Suprapubic skin (tissue), 4 donors: ENCODE results near the gene CHAD. TPM values are rescaled to one million over a fixed set of nuclear protein-coding genes. Genes with fewer than 3 reads are reported as not detected.

Experiments used
- DNase-seq, 2 donors: peaks; one replicate each; pipeline ENCODE4 v3.0.0-alpha.2; 2019; ENCODE audit warnings: low spot score in 2 of 2
- H3K27ac ChIP-seq: fragments of 200-600 bp; sonication (generic); one replicate; pipeline ENCODE4 v1.5.1; 2019
- H3K27me3 ChIP-seq: fragments of 200-600 bp; sonication (generic); one replicate; pipeline ENCODE4 v1.5.1; 2019
- H3K36me3 ChIP-seq: fragments of 200-600 bp; sonication (generic); one replicate; pipeline ENCODE4 v1.5.1; 2019
- H3K4me1 ChIP-seq: fragments of 200-600 bp; sonication (generic); one replicate; pipeline ENCODE4 v1.5.1; 2019
- H3K4me3 ChIP-seq: fragments of 200-600 bp; sonication (generic); one replicate; pipeline ENCODE4 v1.5.1; 2019; ENCODE audit warnings: mild to moderate bottlenecking
- H3K9me3 ChIP-seq: fragments of 200-600 bp; sonication (generic); one replicate; pipeline ENCODE4 v1.5.1; 2019
- EP300 ChIP-seq: sonication (generic); formaldehyde crosslinking; IDR thresholded peaks from one replicate; pipeline ENCODE4 v1.6.1; 2017; ENCODE audit warnings: antibody characterized with exemption
- POLR2A ChIP-seq, 2 donors: fragments of 450-650 bp; IDR thresholded peaks; one replicate each; pipeline ENCODE4 v1.6.1; 2017; ENCODE audit warnings: antibody characterized with exemption in 2 of 2, mild to moderate bottlenecking in 2 of 2, moderate library complexity in 2 of 2
- POLR2AphosphoS5 ChIP-seq, 3 donors: sonication (generic); formaldehyde crosslinking; IDR thresholded peaks; one replicate each; pipeline ENCODE4 v1.6.1; 2017; ENCODE audit warnings: antibody characterized with exemption in 3 of 3
- WGBS: methylation state at CpG from one replicate; pipeline ENCODE4 v1.1.5; 2018; 5-methylcytosine and 5-hydroxymethylcytosine counted together
- total RNA-seq, 4 donors: library from RNA; depleted of rRNA; stranded (reverse); fragments of >200 nt; gene quantifications; one replicate each; pipeline ENCODE4 v1.1.0, GENCODE V29; 2016
- TF ChIP-seq, protein P1 (sequence below), 2 donors: fragments of 200-600 bp in 1 of 2; fragments of 450-650 bp in 1 of 2; sonication (generic) in 1 of 2; IDR thresholded peaks; one replicate each; pipeline ENCODE4 v1.5.1; 2016 to 2019; ENCODE audit warnings: antibody characterized with exemption in 2 of 2, mild to moderate bottlenecking in 1 of 2, moderate library complexity in 1 of 2

Gene CHAD, protein sequence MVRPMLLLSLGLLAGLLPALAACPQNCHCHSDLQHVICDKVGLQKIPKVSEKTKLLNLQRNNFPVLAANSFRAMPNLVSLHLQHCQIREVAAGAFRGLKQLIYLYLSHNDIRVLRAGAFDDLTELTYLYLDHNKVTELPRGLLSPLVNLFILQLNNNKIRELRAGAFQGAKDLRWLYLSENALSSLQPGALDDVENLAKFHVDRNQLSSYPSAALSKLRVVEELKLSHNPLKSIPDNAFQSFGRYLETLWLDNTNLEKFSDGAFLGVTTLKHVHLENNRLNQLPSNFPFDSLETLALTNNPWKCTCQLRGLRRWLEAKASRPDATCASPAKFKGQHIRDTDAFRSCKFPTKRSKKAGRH
- 10 to 100 TPM in 1 of 4 donors, 1 to 10 TPM in 3; 4.5 to 15.4 (median 7.2) TPM for total RNA-seq

DNA sequence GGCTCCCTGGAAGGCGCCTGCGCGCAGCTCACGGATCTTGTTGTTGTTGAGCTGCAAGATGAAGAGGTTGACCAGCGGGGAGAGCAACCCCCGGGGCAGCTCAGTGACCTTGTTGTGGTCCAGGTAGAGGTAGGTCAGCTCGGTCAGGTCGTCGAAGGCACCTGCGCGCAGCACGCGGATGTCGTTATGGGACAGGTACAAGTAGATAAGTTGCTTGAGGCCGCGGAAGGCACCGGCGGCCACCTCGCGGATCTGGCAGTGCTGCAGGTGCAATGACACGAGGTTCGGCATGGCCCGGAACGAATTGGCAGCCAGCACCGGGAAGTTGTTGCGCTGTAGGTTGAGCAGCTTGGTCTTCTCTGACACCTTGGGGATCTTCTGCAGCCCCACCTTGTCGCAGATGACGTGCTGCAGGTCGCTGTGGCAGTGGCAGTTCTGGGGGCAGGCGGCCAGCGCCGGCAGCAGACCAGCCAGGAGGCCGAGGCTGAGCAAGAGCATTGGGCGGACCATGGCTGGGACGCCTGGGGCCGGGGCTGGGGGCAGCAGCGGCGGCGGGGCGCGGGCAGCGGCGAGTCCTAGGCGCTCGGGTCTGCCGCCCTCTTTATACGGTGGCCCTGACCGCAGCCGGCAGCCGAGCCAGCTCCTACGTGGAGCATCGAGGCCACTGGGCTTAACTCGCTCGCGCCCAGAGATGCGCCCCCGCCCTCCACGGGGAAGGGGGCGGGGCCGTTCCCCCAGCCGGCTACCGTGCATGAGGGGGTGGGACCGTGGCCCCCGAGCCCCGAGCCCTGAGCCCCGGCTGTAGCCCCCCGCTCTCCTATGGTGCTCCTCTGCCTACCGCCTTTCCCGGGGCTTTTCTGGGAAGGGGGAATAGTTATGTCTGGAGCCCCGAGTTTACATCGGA, at the start of gene CHAD:
Gene CHAD, minus strand, starts transcription at position 577 of the 904 bp plus-strand sequence. Its CDS starts 67 bp downstream, at position 510.
- Histone ChIP-seq H3K4me3 (peak within 1 kb of the TSS; percentile 46), H3K27ac (no peak within 1 kb of the TSS)
- TF ChIP-seq, protein P1, sequence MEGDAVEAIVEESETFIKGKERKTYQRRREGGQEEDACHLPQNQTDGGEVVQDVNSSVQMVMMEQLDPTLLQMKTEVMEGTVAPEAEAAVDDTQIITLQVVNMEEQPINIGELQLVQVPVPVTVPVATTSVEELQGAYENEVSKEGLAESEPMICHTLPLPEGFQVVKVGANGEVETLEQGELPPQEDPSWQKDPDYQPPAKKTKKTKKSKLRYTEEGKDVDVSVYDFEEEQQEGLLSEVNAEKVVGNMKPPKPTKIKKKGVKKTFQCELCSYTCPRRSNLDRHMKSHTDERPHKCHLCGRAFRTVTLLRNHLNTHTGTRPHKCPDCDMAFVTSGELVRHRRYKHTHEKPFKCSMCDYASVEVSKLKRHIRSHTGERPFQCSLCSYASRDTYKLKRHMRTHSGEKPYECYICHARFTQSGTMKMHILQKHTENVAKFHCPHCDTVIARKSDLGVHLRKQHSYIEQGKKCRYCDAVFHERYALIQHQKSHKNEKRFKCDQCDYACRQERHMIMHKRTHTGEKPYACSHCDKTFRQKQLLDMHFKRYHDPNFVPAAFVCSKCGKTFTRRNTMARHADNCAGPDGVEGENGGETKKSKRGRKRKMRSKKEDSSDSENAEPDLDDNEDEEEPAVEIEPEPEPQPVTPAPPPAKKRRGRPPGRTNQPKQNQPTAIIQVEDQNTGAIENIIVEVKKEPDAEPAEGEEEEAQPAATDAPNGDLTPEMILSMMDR (IDR thresholded peaks at IDR 0.05) = no peak
- TF ChIP-seq EP300 = no peak
- no peak for TF ChIP-seq POLR2A (IDR thresholded peaks at IDR 0.05)
- no peak for TF ChIP-seq POLR2AphosphoS5 (IDR thresholded peaks at IDR 0.05)

DNA sequence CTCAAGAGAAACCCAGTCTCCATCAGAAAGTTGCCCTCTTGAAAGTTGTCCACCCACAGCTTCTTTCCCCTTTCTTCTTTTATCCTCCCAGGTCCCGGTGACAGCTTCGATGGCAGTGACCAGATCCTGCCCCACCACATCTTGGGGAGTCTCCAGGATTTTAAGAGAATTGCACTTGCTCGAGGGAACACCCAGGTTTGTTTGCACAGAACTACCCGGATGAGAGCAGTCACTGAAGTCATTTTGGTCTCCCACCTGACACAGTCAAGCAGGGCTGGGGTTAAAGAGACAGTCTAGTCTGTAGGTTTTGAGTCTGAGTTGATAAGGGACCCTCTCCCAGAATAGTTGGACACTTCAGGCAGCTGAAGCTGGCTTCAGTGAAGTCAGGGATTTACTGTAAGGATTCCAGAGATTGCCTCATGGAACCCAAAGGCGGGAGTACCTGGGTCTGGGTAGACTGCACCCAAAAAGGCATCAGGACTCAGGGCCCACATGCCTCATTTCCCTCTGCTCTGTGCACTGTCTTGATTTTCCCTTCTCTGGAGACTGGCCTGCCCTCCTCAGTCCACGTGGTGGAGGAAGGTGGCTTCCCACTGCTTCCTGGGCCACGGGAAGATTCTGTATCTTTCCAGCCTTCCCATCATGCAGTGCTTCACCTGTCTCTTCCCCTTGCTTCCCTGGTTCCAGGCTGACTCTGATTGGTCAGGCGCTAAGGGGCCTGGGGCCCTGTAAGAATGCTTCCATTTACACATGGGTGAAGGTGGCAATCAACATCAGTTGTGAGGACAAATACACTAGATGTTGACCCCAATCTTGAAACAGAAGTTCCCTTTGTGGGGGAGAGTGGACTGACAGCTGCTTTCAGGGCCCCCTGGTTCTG, 49.1 kb upstream of the CHAD start:
- no peaks in the 10 kb centered on the region for H3K36me3 ChIP-seq
- no peaks in the 10 kb centered on the region for H3K27me3 ChIP-seq
- H3K9me3 ChIP-seq = no peaks in the 10 kb centered on the region
- no peak overlapping the region for H3K4me3 ChIP-seq
- H3K4me1 ChIP-seq = peaks cover 21% of the 10 kb centered on the region
- H3K27ac ChIP-seq = no peak overlapping the region
- no peak for DNase-seq
- TF ChIP-seq POLR2A (IDR thresholded peaks at IDR 0.05) = no peak
- TF ChIP-seq POLR2AphosphoS5 (IDR thresholded peaks at IDR 0.05) = no peak
- TF ChIP-seq EP300 = no peak
- TF ChIP-seq, protein P1 (IDR thresholded peaks at IDR 0.05) = no peak
- 84% methylated on average over 8 of the region's 8 CpGs for WGBS

More for the DNA sequence above, at the start of gene CHAD:
- peaks cover 25% of the 10 kb centered on the region for H3K36me3 ChIP-seq
- 34% methylated on average over 30 of the region's 71 CpGs for WGBS
- no peaks in the 10 kb centered on the region for H3K9me3 ChIP-seq
- no peaks in the 10 kb centered on the region for H3K27me3 ChIP-seq
- no peak for DNase-seq
- peaks cover 32% of the 10 kb centered on the region for H3K4me1 ChIP-seq

DNA sequence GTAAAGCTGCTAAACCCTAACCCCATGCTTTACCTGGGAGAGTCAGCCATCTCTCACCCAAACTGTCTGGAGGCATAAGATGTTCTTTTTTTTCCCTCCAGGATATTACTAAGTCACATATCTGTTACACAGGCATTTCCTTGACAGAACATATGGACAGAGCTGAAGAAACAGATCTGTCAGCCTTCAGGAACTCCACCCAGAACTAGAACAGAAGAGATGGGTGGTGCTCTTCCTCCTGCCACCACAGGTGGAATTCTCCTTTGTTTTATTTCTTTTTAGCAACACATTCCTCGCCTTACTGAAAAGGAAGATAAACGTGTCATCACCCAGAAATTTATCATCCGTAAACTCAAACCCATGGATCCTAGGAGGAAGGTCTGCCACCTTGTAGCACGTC, 48.3 kb upstream of the CHAD start:
- Histone ChIP-seq H3K36me3 (no peaks in the 10 kb centered on the region), H3K27ac (no peak overlapping the region), H3K9me3 (no peaks in the 10 kb centered on the region), H3K4me1 (peaks cover 21% of the 10 kb centered on the region), H3K4me3 (no peak overlapping the region), H3K27me3 (no peaks in the 10 kb centered on the region)
- TF ChIP-seq, protein P1 (IDR thresholded peaks at IDR 0.05) = no peak
- DNase-seq = no peak
- WGBS = 79% methylated on average over 4 of the region's 4 CpGs

DNA sequence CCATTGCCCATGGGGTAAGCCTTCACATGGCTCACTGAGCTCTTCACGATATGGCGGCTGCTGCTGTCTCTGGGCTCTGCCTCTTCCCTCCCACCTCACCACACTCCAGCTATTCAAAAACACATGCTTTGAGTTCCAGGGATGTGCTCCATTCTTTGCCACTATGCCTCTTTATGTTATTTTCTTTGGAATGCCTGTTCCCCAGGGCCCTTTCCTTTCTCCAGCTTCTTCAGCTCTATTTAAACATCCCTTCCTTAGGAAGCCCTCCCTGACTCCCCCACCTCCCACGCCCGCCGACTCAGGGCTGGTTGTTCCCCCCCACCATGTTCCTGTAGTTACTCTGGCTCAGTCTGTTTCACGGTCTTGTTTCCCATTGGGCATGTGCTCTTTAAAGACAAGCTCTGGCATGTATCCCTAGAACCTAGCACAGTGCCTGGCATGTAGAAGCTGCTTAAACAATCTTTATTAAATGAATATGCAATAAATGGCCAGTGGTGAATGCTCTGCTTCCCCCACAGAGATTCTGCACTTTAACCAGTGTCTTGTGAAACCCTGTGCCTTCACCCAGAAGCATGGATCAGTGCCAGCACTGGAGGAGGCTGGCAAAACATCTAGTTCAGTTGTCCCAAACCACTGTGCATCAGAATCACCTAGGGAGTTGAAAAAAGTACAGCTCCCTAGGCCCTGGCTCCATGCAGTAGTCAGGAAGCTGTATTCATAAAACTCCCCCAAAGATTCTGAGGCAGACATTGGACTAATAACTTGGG, 46.4 kb upstream of the CHAD start:
- no peak overlapping the region for H3K4me3 ChIP-seq
- TF ChIP-seq EP300 (no peak), POLR2AphosphoS5 (IDR thresholded peaks at IDR 0.05) (no peak), POLR2A (IDR thresholded peaks at IDR 0.05) (no peak)
- TF ChIP-seq, protein P1 (IDR thresholded peaks at IDR 0.05) = no peak
- no peaks in the 10 kb centered on the region for H3K36me3 ChIP-seq
- H3K9me3 ChIP-seq = no peaks in the 10 kb centered on the region
- no peak for DNase-seq
- H3K27ac ChIP-seq = no peak overlapping the region
- WGBS = 58% methylated on average over 6 of the region's 6 CpGs
- H3K4me1 ChIP-seq = peaks cover 21% of the 10 kb centered on the region
- no peaks in the 10 kb centered on the region for H3K27me3 ChIP-seq
